ENCODE measurements around the gene CAMK2D.
"Not testable (repeated sequence)": the region's sequence is repeated elsewhere in the genome, so short reads cannot be mapped to it uniquely, and the experiment has no call there.

Gene CAMK2D

GRCh38 chr4:113763923-113764322 is 2.4 kb upstream of the CAMK2D start:
- FAIRE-seq; DNase-seq (ENCODE audit: low spot score): not testable (repeated sequence)

DNA sequence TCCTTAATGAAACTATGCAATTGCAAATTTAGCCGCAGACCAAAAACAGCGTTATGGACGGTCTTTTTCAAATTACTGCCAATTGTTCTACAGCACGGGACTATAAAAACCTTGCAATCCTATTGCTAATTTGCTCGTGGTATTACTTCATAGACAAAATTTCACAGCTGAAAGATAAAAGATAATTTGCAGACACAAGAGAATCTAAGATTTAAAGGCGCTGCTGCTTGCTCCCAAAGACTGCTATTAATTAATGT is 1.4 kb upstream of the CAMK2D start:
- DNase-seq (ENCODE audit: low spot score): no peak
- no peak for FAIRE-seq

DNA sequence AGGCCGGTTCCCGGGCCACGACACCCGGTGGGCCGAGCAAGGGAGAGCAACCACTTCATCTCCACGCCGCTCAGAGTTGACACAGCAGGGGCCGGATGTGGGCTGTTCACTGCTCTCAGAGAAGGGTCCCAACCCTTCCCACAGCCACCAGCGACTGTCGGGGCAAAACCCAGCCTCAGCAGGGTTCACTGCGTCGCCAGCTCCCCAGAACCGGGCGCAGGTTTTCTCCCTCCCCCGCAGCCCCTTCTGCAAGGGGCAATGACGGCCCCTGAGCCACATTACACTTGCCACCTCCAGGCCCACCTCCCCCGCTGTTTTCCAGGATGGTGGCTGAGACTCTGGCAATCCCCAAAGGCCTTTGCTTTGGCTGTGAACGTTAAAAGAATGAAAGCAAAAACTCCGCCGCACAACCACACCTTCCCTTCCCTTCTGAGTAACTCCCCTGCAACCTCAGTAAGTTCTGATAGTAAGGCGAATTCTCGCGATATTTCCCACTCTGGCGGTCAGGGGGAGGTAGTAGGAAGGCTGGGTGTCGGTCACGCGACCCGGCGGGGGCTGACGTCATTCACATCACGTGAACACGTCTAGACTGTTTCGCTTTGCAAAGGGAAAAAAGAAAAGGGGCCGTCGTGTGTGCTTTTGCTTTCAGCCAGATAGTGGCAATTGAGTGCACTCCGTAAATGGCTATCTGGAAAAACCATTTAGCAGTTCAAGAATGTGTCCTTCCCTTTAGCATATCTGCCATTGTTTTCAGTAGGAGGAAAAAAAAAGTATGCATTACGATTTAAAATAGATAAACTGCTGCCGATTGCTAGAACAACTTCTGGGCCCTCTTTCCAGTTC is 869 bp upstream of the CAMK2D start:
- FAIRE-seq (peak; percentile 92), DNase-seq (ENCODE audit: low spot score) (peak; percentile 97)

GRCh38 chr4:113760795-113761619 is 531 bp downstream of the CAMK2D start:
- FAIRE-seq: no peak

GRCh38 chr4:113760094-113760794 is 1.3 kb downstream of the CAMK2D start:
- peak; percentile 11 for DNase-seq (ENCODE audit: low spot score)
- FAIRE-seq: no peak

More at GRCh38 chr4:113760795-113761619, 531 bp downstream of the CAMK2D start:
- DNase-seq (ENCODE audit: low spot score): peak; percentile 29

- DNase-seq (ENCODE audit: low spot score): no peak
- FAIRE-seq: no peak
Observed at GRCh38 chr4:113759696-113760093, 1.8 kb downstream of the CAMK2D start.

DNA sequence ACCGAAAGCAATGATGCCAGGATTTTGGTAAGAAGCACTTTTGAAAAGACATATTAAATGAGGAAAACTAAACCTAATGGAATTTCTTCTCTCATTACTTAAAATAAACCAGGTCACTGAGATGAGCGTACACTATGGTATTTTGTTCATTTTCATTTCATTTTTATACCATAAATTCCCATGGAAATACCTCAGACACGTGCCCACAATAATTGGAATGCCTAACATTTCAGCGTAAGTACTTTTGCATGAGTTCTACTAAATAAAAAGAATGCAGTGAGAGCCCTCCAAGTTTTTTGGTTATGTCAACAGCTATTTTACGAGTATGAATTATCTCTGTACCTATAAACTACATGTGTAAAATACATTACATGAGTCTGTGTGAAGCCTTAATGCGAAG is 3.2 kb downstream of the CAMK2D start:
- DNase-seq (ENCODE audit: low spot score) (peak; percentile 8), FAIRE-seq (no peak)

DNA sequence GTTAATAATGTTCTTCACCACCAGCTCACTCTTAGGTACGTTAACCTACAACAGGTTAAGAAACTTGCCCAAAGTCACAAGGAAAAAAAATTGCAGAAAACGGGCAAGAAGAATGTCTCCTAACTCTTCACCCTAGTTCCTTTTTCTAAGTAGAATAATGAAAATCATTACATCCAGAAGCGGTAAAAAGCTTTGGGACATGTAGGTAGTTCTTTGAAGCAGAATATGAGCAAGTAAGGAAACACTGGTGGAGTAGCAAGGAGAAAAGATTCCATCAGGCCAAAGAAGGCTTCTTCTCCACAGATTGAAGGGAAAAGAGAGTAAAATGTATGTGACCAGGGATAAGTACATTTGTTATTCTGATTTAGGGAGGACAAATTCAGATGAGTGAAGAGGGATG is 4.1 kb downstream of the CAMK2D start:
- DNase-seq (ENCODE audit: low spot score) (no peak), FAIRE-seq (no peak)

GRCh38 chr4:113756005-113756410 is 5.5 kb downstream of the CAMK2D start:
- peak; percentile 18 for FAIRE-seq
- DNase-seq (ENCODE audit: low spot score): no peak

DNA sequence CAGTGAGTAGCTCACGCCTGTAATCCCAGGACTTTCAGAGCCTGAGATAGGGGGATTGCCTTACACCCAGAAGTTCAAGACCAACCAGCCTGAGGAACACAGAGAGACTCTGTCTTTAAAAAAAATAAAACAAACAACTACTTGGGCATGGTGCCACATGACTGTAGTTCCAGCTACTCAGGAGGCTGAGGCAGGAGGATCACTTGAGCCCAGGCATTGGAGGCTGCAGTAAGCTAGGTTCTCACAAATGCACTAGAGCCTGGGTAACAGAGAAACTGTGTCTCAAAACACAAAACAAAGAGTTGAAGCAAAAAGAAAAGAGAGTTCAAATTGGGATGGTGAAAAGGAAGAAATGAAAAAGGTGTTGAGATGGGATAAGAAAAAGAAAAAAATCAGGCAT is 10.8 kb downstream of the CAMK2D start:
- DNase-seq (ENCODE audit: low spot score): no peak
- FAIRE-seq: no peak

DNA sequence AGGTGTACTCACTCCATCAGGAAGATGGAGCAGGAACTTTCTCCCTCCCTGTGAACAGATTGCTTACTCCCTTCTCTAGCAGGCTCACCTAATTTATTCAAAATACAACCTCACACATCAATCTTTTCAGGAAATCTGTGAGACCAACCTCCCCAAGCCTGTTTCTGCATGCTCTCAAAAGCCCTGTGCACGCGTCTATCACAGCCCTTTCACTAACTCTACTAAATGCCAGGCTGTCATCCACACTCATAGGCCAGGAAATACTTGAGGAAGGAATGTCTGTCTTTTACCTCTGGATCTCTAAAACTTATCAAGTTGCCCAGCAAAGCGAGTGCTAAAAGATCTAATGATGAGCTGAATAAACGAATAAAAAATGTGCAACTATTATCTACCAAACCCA is 11.2 kb downstream of the CAMK2D start:
- no peak for DNase-seq (ENCODE audit: low spot score)
- no peak for FAIRE-seq

DNA sequence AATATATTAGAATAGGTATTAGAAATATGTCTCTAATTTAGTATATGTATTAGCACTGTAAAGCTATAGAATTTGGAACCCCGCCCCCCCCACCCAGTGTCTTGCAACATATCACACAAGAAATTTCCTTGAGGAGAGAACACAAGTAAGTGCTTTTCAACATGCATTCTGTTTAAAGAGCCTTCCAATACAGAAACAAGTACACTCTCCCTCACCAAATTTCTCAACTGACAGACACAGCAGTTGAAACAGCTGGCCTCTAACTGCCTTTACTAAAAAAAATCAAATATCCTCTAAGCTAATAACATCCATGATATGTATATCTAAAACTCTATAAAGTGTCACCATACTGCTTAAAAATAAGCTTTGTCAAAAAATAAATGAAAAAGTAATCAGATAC is 12.4 kb downstream of the CAMK2D start:
- no peak for FAIRE-seq
- no peak for DNase-seq (ENCODE audit: low spot score)

- FAIRE-seq (no peak), DNase-seq (ENCODE audit: low spot score) (no peak)
Observed at GRCh38 chr4:113747949-113748348, 13.6 kb downstream of the CAMK2D start.

DNA sequence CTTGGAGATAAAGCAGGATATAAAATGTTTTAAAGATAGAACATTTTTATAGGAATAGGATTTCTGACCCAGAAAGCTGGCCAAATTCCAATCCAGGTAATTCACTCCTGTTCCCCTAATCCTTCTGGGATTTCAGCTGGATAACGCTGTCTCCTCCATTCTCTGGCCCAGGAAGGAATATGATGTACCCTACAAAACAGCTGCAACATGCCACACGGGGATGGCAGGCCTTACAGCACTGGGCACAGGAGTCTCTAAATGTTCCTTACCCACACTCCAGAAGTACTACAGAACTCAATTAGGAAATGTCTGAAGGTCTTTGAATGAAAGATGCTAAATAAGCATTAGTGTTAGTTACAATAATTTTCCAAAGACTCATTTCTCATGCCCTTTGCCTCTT is 15.8 kb downstream of the CAMK2D start:
- DNase-seq (ENCODE audit: low spot score): no peak
- no peak for FAIRE-seq

DNA sequence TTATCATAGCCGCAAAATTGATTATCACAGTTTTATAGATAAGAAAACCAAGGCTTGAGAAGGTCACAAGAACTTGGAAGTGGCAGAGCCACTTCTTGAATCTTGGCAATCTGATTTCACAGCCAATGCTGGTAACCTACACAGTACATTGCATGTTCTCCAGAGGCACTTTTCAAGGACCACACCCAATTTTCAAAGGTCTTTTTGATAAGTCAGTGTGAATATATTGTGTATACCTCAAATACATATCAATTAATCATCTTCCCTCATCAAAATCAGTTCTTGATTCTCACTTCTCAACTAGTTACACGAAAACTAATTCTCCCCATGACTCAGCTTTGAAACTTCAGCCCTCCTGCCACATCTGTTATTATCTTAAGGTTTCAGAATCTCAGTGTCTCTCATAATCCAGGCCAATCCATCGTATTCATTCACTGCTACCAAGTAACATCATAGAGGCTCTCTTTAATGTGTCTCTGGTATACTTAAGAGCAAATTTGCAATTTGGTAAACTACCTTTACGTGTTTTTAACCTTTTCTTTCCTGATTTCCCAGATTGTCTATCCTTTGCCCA is 16.8 kb downstream of the CAMK2D start:
- no peak for FAIRE-seq
- no peak for DNase-seq (ENCODE audit: low spot score)

DNA sequence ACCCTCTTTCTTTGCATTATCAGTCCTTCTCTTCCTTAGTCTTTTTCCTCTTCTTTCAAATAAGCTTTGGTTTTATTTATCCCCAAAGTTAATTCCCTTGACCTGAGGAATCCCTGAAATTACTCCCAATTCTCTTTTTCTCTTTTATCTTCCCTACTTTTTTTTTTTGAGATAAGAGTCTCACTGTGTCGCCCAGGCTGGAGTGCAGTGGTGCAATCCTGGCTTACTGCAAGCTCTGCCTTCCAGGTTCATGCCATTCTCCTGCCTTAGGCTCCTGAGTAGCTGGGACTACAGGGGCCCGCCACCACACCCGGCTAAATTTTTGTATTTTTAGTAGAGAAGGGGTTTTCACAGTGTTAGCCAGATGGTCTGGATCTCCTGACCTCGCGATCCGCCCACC is 17.8 kb downstream of the CAMK2D start:
- DNase-seq (ENCODE audit: low spot score) (no peak), FAIRE-seq (no peak)

DNA sequence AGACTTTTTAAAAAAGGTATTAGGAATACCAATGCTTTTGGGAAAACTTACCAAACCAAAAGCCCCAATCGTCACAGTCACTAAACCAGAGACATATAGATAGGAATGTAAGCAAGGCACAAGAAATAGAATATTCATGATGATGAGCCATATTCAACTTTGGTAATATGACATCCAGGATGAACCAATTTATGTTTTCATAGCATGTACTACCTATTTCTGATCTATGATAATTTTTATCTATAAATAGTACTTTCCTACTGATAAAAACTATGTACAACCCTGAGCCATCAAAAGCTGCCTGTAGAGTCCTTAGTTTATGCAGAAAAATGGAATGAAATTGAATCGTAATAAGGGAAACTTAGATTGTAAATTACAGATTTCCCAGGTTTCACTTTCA is 18.9 kb downstream of the CAMK2D start:
- DNase-seq (ENCODE audit: low spot score) (no peak), FAIRE-seq (no peak)

DNA sequence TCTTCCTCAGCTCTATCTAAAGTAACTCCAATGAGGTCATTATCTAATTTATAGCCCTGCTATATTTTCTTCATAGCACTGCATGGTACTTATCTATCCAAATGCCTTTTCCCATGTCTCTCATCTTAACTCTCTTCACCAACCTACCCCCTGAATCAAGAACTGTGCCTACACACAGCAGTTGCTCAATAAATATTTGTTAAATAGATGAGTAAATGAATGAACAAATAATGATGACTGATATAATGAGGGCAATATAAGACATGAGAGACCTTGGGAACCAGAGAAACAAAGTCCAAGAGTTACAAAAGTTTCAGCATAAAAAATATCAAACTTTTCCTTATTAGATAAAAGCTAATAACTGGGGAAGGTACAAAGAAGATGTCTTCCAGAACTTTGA is 19.6 kb downstream of the CAMK2D start:
- FAIRE-seq: no peak
- no peak for DNase-seq (ENCODE audit: low spot score)

DNA sequence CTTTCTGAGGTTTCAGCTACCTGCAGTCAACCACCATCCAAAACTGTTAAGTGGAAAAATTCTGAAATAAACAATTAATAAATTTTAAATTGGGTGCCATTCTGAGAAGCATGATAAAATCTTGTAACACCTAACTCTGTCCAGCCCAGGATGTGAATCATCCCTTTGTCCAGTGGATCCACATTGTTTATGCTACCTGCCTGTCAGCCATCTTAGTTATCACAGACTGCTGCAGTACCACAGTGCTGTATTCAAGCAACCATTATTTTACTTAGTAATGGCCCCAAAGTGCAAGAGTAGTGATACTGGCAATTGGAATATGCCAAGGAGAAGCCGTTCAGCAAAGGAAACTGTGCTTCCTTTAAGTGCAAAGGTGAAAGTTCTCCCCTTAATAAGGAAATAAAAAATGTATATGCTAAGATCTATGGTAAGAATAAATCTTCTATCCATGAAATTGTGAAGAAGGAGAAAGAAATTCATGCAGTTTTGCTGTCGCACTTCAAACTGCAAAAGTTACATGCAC is 20.6 kb downstream of the CAMK2D start:
- FAIRE-seq: no peak
- DNase-seq (ENCODE audit: low spot score): no peak

- no peak for DNase-seq (ENCODE audit: low spot score)
- FAIRE-seq: no peak
Observed at GRCh38 chr4:113739197-113739596, 22.3 kb downstream of the CAMK2D start.

GRCh38 chr4:113738251-113738650 is 23.3 kb downstream of the CAMK2D start:
- FAIRE-seq: no peak

DNA sequence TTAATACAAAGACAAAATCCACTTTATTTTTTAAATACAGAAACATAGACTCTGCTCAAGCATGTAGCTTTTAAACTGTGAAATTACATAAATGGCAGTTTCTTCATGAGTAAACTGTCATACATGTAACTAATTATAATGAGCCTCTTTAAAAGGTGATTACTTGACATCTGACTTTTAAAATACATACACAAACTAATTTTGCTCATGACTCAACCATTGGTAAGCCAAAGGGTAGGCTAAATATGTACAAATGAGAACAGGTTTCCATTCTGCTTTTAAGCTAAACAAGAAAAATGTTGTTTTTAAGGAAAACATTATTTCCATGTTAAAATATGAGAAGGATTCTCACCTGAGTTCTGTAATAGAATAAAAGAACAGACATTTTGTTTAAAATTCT is 27.9 kb downstream of the CAMK2D start:
- FAIRE-seq (no peak), DNase-seq (ENCODE audit: low spot score) (no peak)

More at GRCh38 chr4:113738251-113738650, 23.3 kb downstream of the CAMK2D start:
- DNase-seq (ENCODE audit: low spot score): no peak

Data from RCC 7860 (cell line).